Upper lobe of right lung (tissue), 1 donor: ENCODE results near the gene CDCA7. TPM values are rescaled to one million over a fixed set of nuclear protein-coding genes. Genes with fewer than 3 reads are reported as not detected.
"Not testable (repeated sequence)": the region's sequence is repeated elsewhere in the genome, so short reads cannot be mapped to it uniquely, and the experiment has no call there.

ENCODE experiments used
- ATAC-seq: fragments of 200-7000 bp; cut with Tn5 transposase; one replicate; pipeline ENCODE4 v1.9.1; 2020; ENCODE audit warnings: mild to moderate bottlenecking, moderate library complexity
- DNase-seq: peaks from one replicate; pipeline ENCODE4 v3.0.0-alpha.2; 2020
- H3K27ac ChIP-seq: fragments of 200-600 bp; one replicate; pipeline ENCODE4 v1.8.0; 2022
- H3K27me3 ChIP-seq: fragments of 200-600 bp; one replicate; pipeline ENCODE4 v1.8.0; 2022; ENCODE audit warnings: mild to moderate bottlenecking
- H3K36me3 ChIP-seq: fragments of 200-600 bp; one replicate; pipeline ENCODE4 v1.8.0; 2022
- H3K4me1 ChIP-seq: fragments of 200-600 bp; one replicate; pipeline ENCODE4 v1.8.0; 2022
- H3K4me3 ChIP-seq: fragments of 200-600 bp; one replicate; pipeline ENCODE4 v1.8.0; 2022; ENCODE audit warnings: mild to moderate bottlenecking
- H3K9me3 ChIP-seq: fragments of 200-600 bp; one replicate; pipeline ENCODE4 v1.8.0; 2022
- intact Hi-C: fragments of 100-400 bp; cut with DNase I; formaldehyde crosslinking; loops from one replicate; pipeline ENCODE4 v1.11.0; 2022
- total RNA-seq: library from RNA; stranded (reverse); fragmentation: NEBNext Ultra II Directional; extraction: Animal tissue kit (Norgen Biotek cat#: 25700); gene quantifications from one replicate; pipeline ENCODE4 v1.2.1, GENCODE V29; 2021
- TF ChIP-seq, protein P1 (sequence below): fragments of 200-600 bp; IDR thresholded peaks from one replicate; pipeline ENCODE4 v1.8.0; 2022; ENCODE audit warnings: antibody characterized with exemption
- donor health status: DM: no; HTN: yes; CAD: no; lungs with severe emphysema.

Gene CDCA7
- total RNA-seq, 1 donor from 2014 or later: 4.1 TPM

DNA sequence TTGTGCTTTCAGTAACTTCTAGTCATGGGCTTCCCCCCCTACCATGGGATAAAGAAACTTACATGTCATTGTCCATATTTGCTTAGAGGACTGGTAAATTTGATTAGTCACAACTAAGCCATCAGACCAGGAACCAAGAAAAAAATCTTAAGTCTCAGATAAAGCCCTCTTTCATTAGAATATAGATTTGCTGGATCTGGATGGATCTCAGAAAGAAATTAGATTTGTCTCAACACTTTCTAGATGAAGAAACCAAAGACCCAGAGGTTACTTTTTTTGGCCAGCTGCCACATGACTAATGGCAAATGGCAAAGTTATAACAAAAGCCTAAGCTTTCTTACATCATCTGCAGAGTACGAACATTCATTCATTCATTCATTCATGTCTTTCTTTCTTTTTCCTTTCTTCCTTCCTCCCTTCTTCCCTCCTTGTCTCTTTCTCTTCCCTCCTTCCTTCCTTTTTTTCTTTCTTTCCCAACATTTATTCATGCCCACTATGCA is 60.2 kb downstream of the CDCA7 start:
- H3K27me3 ChIP-seq: peaks cover 5% of the 10 kb centered on the region
- no peak overlapping the region for H3K4me3 ChIP-seq
- DNase-seq: no peak
- no peaks in the 10 kb centered on the region for H3K9me3 ChIP-seq
- TF ChIP-seq, protein P1, sequence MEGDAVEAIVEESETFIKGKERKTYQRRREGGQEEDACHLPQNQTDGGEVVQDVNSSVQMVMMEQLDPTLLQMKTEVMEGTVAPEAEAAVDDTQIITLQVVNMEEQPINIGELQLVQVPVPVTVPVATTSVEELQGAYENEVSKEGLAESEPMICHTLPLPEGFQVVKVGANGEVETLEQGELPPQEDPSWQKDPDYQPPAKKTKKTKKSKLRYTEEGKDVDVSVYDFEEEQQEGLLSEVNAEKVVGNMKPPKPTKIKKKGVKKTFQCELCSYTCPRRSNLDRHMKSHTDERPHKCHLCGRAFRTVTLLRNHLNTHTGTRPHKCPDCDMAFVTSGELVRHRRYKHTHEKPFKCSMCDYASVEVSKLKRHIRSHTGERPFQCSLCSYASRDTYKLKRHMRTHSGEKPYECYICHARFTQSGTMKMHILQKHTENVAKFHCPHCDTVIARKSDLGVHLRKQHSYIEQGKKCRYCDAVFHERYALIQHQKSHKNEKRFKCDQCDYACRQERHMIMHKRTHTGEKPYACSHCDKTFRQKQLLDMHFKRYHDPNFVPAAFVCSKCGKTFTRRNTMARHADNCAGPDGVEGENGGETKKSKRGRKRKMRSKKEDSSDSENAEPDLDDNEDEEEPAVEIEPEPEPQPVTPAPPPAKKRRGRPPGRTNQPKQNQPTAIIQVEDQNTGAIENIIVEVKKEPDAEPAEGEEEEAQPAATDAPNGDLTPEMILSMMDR: no peak
- no peak for ATAC-seq
- no peaks in the 10 kb centered on the region for H3K4me1 ChIP-seq
- intact Hi-C loops: no loop called here
- H3K27ac ChIP-seq: no peak overlapping the region
- H3K36me3 ChIP-seq: no peaks in the 10 kb centered on the region

DNA sequence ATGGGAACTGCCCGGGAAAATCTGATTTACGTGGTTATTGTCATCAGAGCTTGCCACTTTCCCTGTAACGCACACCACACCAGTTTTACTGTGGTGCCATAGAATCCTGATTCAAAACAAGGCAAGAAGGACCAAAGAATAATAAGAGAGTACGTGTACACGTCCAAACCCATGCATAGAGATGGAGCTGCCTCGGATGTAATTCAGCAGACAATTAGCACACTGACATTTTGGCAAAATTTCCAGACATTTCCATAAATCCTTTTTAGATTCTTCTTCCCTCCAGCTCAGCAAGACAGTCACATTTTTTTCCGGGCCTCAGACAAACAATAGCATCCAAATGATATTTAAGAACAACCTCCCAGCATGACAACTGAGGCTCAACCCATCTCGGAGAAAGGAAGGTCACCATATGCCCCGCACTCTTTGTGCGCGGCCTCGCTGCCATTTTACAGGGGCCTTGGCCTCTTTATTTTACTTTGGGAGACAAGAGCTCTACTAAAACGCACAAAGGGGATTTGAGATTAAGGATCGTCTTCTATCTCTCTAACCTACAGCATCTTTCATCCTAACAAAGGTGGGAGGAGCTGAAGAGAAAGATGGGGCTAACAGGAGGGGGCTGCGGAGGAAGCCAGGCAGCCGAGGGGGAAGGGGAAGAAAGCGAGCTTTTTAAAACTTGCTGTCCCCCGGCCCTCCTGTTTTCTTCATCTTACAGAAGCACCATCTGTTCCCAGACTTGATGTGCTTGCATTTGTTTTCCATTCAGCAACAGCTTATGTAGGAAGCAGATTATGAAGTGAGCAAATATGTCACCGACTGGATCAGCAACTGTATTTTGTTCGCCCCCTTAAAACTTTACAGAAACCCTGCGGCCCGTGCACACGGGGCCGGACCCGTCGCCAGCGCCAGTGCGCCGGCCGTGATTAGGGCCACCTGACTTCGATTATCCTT is 61.0 kb downstream of the CDCA7 start:
- Histone ChIP-seq H3K36me3 (no peaks in the 10 kb centered on the region), H3K27ac (no peak overlapping the region), H3K27me3 (peaks cover 5% of the 10 kb centered on the region), H3K9me3 (no peaks in the 10 kb centered on the region), H3K4me3 (no peak overlapping the region), H3K4me1 (no peaks in the 10 kb centered on the region)
- intact Hi-C loops: no loop called here
- no peak for ATAC-seq
- TF ChIP-seq, protein P1: no peak
- DNase-seq: no peak

DNA sequence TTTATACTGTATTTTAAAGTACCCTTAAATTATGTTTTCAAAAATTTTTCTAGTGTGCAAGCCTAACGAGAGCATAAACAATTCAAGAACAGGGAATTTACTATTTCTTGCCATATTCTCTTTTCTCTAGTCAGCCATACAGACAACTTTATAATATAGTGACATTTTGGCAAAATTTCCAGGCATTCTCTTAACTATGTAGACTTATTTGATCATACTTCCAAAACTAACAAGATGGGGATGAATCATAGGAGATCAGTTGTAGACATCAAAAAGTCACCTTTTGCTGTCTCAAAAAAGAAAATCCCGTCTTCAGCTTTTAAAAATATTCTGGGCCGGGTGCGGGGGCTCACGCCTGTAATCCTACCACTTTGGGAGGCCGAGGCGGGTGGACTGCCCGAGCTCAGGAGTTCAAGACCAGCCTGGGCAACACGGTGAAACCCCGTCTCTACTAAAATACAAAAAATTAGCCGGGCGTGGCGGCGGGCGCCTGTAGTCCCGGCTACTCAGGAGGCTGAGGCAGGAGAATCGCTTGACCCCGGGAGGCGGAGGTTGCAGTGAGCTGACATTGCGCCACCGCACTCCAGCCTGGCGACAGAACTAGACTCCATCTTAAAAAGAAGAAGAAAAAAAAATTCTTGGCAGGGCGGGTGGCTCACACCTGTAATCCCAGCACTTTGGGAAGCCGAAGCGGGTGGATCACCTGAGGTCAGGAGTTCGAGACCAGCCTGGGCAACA is 61.9 kb downstream of the CDCA7 start:
- H3K4me3 ChIP-seq, H3K36me3 ChIP-seq, H3K4me1 ChIP-seq, H3K27ac ChIP-seq, intact Hi-C loops, ATAC-seq, H3K27me3 ChIP-seq, H3K9me3 ChIP-seq, DNase-seq: not testable (repeated sequence)

DNA sequence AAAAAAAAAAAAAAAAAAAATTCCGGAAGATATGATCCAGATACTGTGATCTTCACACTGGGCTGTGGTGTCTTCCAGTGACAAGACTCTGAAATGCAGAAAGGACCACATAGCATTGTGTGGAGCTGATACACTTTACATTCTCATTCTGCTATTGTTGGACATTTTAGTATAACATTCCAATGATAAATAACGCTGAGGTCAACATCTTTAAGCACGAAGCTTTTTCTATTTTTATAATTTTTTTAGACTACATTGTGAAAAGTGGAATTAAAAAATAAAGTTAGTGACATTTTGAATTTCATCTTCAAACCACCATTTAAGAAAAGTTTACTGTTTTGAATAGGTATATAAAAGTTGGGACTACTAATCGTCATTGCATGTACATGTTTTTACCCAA is 62.7 kb downstream of the CDCA7 start:
- no peaks in the 10 kb centered on the region for H3K36me3 ChIP-seq
- H3K4me1 ChIP-seq: no peaks in the 10 kb centered on the region
- peaks cover 9% of the 10 kb centered on the region for H3K27me3 ChIP-seq
- no peak overlapping the region for H3K27ac ChIP-seq
- no peak for ATAC-seq
- TF ChIP-seq, protein P1: no peak
- DNase-seq: no peak
- no peaks in the 10 kb centered on the region for H3K9me3 ChIP-seq
- intact Hi-C loops: no loop called here
- H3K4me3 ChIP-seq: no peak overlapping the region

DNA sequence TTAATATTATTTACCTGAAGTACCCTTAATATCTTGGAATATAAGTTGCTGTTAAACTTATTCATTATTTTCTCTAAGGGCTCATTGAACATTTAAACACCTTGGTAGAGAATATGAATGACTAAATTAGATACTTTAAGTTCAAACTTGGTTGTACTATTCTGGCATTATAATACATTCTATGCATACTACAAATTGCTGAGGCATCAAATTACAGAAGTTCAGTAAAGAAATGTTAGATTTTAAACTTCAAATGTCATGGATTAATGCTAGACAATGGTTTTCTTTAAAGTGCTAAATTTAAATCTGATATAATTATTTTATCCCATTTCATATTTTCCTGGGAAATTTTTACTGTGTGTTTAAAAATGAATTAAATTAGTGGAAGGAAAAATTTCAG is 63.1 kb downstream of the CDCA7 start:
- Histone ChIP-seq H3K9me3 (no peaks in the 10 kb centered on the region), H3K4me3 (no peak overlapping the region), H3K4me1 (no peaks in the 10 kb centered on the region), H3K27me3 (peaks cover 9% of the 10 kb centered on the region), H3K27ac (no peak overlapping the region), H3K36me3 (no peaks in the 10 kb centered on the region)
- DNase-seq (no peak), ATAC-seq (no peak)
- intact Hi-C loops: no loop called here
- TF ChIP-seq, protein P1: no peak
